H4 (cell line): ENCODE measurements around the gene RAB11FIP3. TPM values are rescaled to one million over a fixed set of nuclear protein-coding genes. Genes with fewer than 3 reads are reported as not detected.
"Not testable (repeated sequence)": the region's sequence is repeated elsewhere in the genome, so short reads cannot be mapped to it uniquely, and the experiment has no call there.

ENCODE experiments used
- DNase-seq: peaks from one replicate; pipeline ENCODE4 v3.0.0-alpha.2; 2015; ENCODE audit warnings: low spot score
- total RNA-seq: library from RNA; depleted of rRNA; stranded (reverse); fragments of >200 nt; shearing (Covaris generic); gene quantifications from 2 replicates; pipeline ENCODE4 v1.2.3, GENCODE V29; 2014

The RAB11FIP3 gene
- total RNA-seq, 1 experiment from 2014 or later = 5.4 TPM

GRCh38 chr16:466651-467050, 41.2 kb downstream of the RAB11FIP3 start:
- DNase-seq = no peak

- DNase-seq = not testable (repeated sequence)
These were observed 41.9 kb downstream of the RAB11FIP3 start for GRCh38 chr16:467249-467871.

- no peak for DNase-seq
These were observed 42.8 kb downstream of the RAB11FIP3 start for GRCh38 chr16:468068-468821.

- not testable (repeated sequence) for DNase-seq
These were observed 44.0 kb downstream of the RAB11FIP3 start for GRCh38 chr16:469459-469858.

- no peak for DNase-seq
These were observed 45.0 kb downstream of the RAB11FIP3 start for GRCh38 chr16:470418-470817.

GRCh38 chr16:471353-472198, 46.1 kb downstream of the RAB11FIP3 start:
- no peak for DNase-seq

- DNase-seq = no peak
These were observed 46.7 kb downstream of the RAB11FIP3 start for GRCh38 chr16:472199-472504.

GRCh38 chr16:473046-474043, 47.9 kb downstream of the RAB11FIP3 start:
- DNase-seq = no peak

GRCh38 chr16:474420-475122, 49.1 kb downstream of the RAB11FIP3 start:
- no peak for DNase-seq

- no peak for DNase-seq
These were observed 50.6 kb downstream of the RAB11FIP3 start for GRCh38 chr16:476039-476438.

- DNase-seq = no peak
These were observed 52.1 kb downstream of the RAB11FIP3 start for GRCh38 chr16:477301-478157.

- DNase-seq = not testable (repeated sequence)
These were observed 52.8 kb downstream of the RAB11FIP3 start for GRCh38 chr16:478287-478686.

- DNase-seq = no peak
These were observed 57.2 kb downstream of the RAB11FIP3 start for GRCh38 chr16:482468-483185.

- no peak for DNase-seq
These were observed 58.1 kb downstream of the RAB11FIP3 start for GRCh38 chr16:483341-484075.

GRCh38 chr16:489606-490005, 64.2 kb downstream of the RAB11FIP3 start:
- DNase-seq = no peak

- no peak for DNase-seq
These were observed 65.3 kb downstream of the RAB11FIP3 start for GRCh38 chr16:490768-491167.

- no peak for DNase-seq
These were observed 65.9 kb downstream of the RAB11FIP3 start for GRCh38 chr16:491220-491919.
